ENCODE data around the gene WDR91. TPM values are rescaled to one million over a fixed set of nuclear protein-coding genes. Genes with fewer than 3 reads are reported as not detected.

WDR91 gene
- total and polyA plus RNA-seq, 8 donors, result 17.8 to 47.9 (median 26.5) TPM

GRCh38 chr7:135184254-135184841, 27.0 kb downstream of the WDR91 start:
- TF ChIP-seq, protein P1, sequence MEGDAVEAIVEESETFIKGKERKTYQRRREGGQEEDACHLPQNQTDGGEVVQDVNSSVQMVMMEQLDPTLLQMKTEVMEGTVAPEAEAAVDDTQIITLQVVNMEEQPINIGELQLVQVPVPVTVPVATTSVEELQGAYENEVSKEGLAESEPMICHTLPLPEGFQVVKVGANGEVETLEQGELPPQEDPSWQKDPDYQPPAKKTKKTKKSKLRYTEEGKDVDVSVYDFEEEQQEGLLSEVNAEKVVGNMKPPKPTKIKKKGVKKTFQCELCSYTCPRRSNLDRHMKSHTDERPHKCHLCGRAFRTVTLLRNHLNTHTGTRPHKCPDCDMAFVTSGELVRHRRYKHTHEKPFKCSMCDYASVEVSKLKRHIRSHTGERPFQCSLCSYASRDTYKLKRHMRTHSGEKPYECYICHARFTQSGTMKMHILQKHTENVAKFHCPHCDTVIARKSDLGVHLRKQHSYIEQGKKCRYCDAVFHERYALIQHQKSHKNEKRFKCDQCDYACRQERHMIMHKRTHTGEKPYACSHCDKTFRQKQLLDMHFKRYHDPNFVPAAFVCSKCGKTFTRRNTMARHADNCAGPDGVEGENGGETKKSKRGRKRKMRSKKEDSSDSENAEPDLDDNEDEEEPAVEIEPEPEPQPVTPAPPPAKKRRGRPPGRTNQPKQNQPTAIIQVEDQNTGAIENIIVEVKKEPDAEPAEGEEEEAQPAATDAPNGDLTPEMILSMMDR (IDR thresholded peaks at IDR 0.05), result no peak
- intact Hi-C loops (cut with DNase I), result no loop called here
- no peak for FAIRE-seq
- no peak overlapping the region for H3K27ac ChIP-seq
- peak in 1 of 6 donors; percentile 1 for DNase-seq
- no peaks in the 10 kb centered on the region for H3K27me3 ChIP-seq
- ATAC-seq, result no peak
- no peaks in the 10 kb centered on the region for H3K9me3 ChIP-seq
- peaks cover 0 to 6% (median 0%) of the 10 kb centered on the region in 3 donors for H3K4me1 ChIP-seq
- no peak overlapping the region for H3K4me3 ChIP-seq
- peaks cover 7 to 68% (median 28%) of the 10 kb centered on the region in 3 donors for H3K36me3 ChIP-seq
- 90% methylated on average over 5 of the region's 5 CpGs for WGBS, 2 donors

- no peak overlapping the region for H3K27ac ChIP-seq
- WGBS, 2 donors, result 96% methylated on average over 7 of the region's 7 CpGs
- no peak overlapping the region for H3K4me3 ChIP-seq
- H3K9me3 ChIP-seq, result no peaks in the 10 kb centered on the region
- TF ChIP-seq, protein P1 (IDR thresholded peaks at IDR 0.05), result no peak
- peaks cover 7 to 68% (median 28%) of the 10 kb centered on the region in 3 donors for H3K36me3 ChIP-seq
- H3K4me1 ChIP-seq, result peaks cover 0 to under 1% (median 0%) of the 10 kb centered on the region in 3 donors
- no peak for ATAC-seq
- no peaks in the 10 kb centered on the region for H3K27me3 ChIP-seq
- no peak for FAIRE-seq
- DNase-seq, result no peak
- intact Hi-C loops (cut with DNase I), result no loop called here
Observed at GRCh38 chr7:135183478-135183877, 27.8 kb downstream of the WDR91 start.

- FAIRE-seq, result no peak
- Histone ChIP-seq H3K9me3 (no peaks in the 10 kb centered on the region), H3K27me3 (no peaks in the 10 kb centered on the region), H3K4me3 (no peak overlapping the region), H3K36me3 (peaks cover 7 to 57% (median 27%) of the 10 kb centered on the region in 3 donors), H3K4me1 (no peaks in the 10 kb centered on the region), H3K27ac (no peak overlapping the region)
- no peak for ATAC-seq
- WGBS, 2 donors, result 96 to 97% methylated on average over 31 of the region's 31 CpGs
- intact Hi-C loops (cut with DNase I), result no loop called here
- DNase-seq, result no peak
- TF ChIP-seq, protein P1 (IDR thresholded peaks at IDR 0.05), result no peak
Observed at GRCh38 chr7:135181929-135182678, 29.2 kb downstream of the WDR91 start.

- Histone ChIP-seq H3K36me3 (peaks cover 7 to 50% (median 24%) of the 10 kb centered on the region in 3 donors), H3K4me1 (no peaks in the 10 kb centered on the region), H3K9me3 (no peaks in the 10 kb centered on the region), H3K4me3 (no peak overlapping the region), H3K27me3 (no peaks in the 10 kb centered on the region), H3K27ac (no peak overlapping the region)
- DNase-seq, result no peak
- WGBS, 2 donors, result 46 to 54% methylated on average over 3 of the region's 3 CpGs
- intact Hi-C loops (cut with DNase I), result no loop called here
- TF ChIP-seq, protein P1 (IDR thresholded peaks at IDR 0.05), result no peak
- ATAC-seq, result peak in 1 of 4 donors; percentile 23
- no peak for FAIRE-seq
Observed at GRCh38 chr7:135181261-135181928, 29.9 kb downstream of the WDR91 start.

Measured in pancreas (tissue), 10 donors.